Endodermal cell (in vitro differentiated cells): ENCODE results near the gene FARP1. TPM values are rescaled to one million over a fixed set of nuclear protein-coding genes. Genes with fewer than 3 reads are reported as not detected.

Experiments used
- DNase-seq: peaks from one replicate; pipeline ENCODE4 v3.0.0-alpha.2; 2017
- H3K27ac ChIP-seq: 2 replicates; pipeline ENCODE4 v1.5.1; 2013; ENCODE audit warnings: mild to moderate bottlenecking, low read depth, low read length, moderate library complexity
- H3K27me3 ChIP-seq: 2 replicates; pipeline ENCODE4 v1.6.1; 2013; ENCODE audit warnings: mild to moderate bottlenecking, low read length, moderate library complexity; ENCODE audit not compliant: insufficient read depth, control insufficient read depth, poor library complexity, severe bottlenecking
- H3K36me3 ChIP-seq: 2 replicates; pipeline ENCODE4 v1.7.0; 2013; ENCODE audit warnings: mild to moderate bottlenecking, low read length, moderate library complexity; ENCODE audit not compliant: control insufficient read depth, insufficient read depth
- H3K4me1 ChIP-seq: one replicate; pipeline ENCODE4 v1.7.0; 2013; ENCODE audit warnings: low read length; ENCODE audit not compliant: control insufficient read depth, insufficient read depth
- H3K4me3 ChIP-seq: 2 replicates; pipeline ENCODE4 v1.5.1; 2013; ENCODE audit warnings: mild to moderate bottlenecking, low read length, moderate library complexity
- H3K9ac ChIP-seq: 2 replicates; pipeline ENCODE4 v1.6.1; 2013; ENCODE audit warnings: mild to moderate bottlenecking, low read length, moderate library complexity; ENCODE audit not compliant: poor library complexity, severe bottlenecking; ENCODE audit errors: extremely low read depth
- H3K9me3 ChIP-seq: 2 replicates; pipeline ENCODE4 v1.6.1; 2013; ENCODE audit warnings: mild to moderate bottlenecking, low read length, moderate library complexity; ENCODE audit not compliant: control insufficient read depth
- H3K27ac Mint-ChIP-seq: 2 replicates; pipeline ENCODE4 v1.8.0; 2020; ENCODE audit warnings: mixed read lengths
- H3K27me3 Mint-ChIP-seq: 2 replicates; pipeline ENCODE4 v1.8.0; 2021; ENCODE audit warnings: mild to moderate bottlenecking, mixed read lengths; ENCODE audit not compliant: insufficient read depth
- H3K36me3 Mint-ChIP-seq: 2 replicates; pipeline ENCODE4 v1.8.0; 2020; ENCODE audit warnings: low read depth, mixed read lengths
- H3K4me1 Mint-ChIP-seq: 2 replicates; pipeline ENCODE4 v1.8.0; 2020; ENCODE audit warnings: mixed read lengths
- H3K4me3 Mint-ChIP-seq: 2 replicates; pipeline ENCODE4 v1.8.0; 2020; ENCODE audit warnings: mild to moderate bottlenecking, moderate library complexity, mixed read lengths
- H3K9me3 Mint-ChIP-seq: 2 replicates; pipeline ENCODE4 v1.8.0; 2020; ENCODE audit warnings: mild to moderate bottlenecking, mixed read lengths
- CTCF ChIP-seq: fragments of 200-600 bp; sonication (generic); conservative IDR thresholded peaks from 2 replicates; pipeline ENCODE4 v1.5.0; 2021; ENCODE audit warnings: antibody characterized with exemption, mild to moderate bottlenecking
- whole genome bisulfite sequencing, 2 experiments: methylation state at CpG; one replicate each; pipeline versions ENCODE4 v1.1.5 to v1.1.7; 2013; ENCODE audit warnings: missing lambda C conversion rate in 2 of 2, mixed read lengths in 1 of 2; ENCODE audit not compliant: insufficient coverage in 1 of 2, insufficient read length in 1 of 2; 5-methylcytosine and 5-hydroxymethylcytosine counted together
- microRNA-seq: library from miRNA; unstranded; fragments of <30 nt; microRNA quantifications from one replicate; pipeline ENCODE4 v1.2.0, GENCODE V29; 2020; ENCODE audit warnings: borderline microRNAs expressed
- total RNA-seq, 2 donors: library from RNA; stranded (reverse); fragmentation: NEBNext Ultra II Directional in 1 of 2; extraction: Animal tissue kit (Norgen Biotek cat#: 25700) in 1 of 2; gene quantifications; 2 replicates in 1 of 2; 3 replicates in 1 of 2; pipeline ENCODE4 v1.2.1, GENCODE V29; 2021

FARP1 gene
- total RNA-seq, 2 donors from 2014 or later, result 237 to 319 TPM

- Histone ChIP-seq H3K9ac (no peak overlapping the region), H3K4me3 (no peak overlapping the region), H3K4me1 (peaks cover 60% of the 10 kb centered on the region), H3K9me3 (no peaks in the 10 kb centered on the region), H3K27ac (no peak overlapping the region), H3K36me3 (peaks cover 34% of the 10 kb centered on the region), H3K27me3 (no peaks in the 10 kb centered on the region)
- Mint-ChIP-seq H3K27ac (no peak overlapping the region), H3K36me3 (peaks cover 12% of the 10 kb centered on the region), H3K4me3 (no peak overlapping the region), H3K27me3 (no peaks in the 10 kb centered on the region), H3K4me1 (peaks cover 73% of the 10 kb centered on the region), H3K9me3 (no peaks in the 10 kb centered on the region)
- WGBS, 2 experiments, result 87 to 98% methylated on average over 8 to 12 of the region's 12 CpGs
- TF ChIP-seq CTCF, result no peak
- no peak for DNase-seq
These were observed 361.6 kb downstream of the FARP1 start for GRCh38 chr13:98504371-98504963.

Small RNAs within 50 kb of the gene (microRNA-seq; reads per million reads assigned to microRNA genes)
- gene MIR3170, result not detected

Other genes with a start within 250 kb of the FARP1 start
- 100 to 1,000 TPM; 259 to 280 TPM for gene IPO5, start 189.4 kb upstream of the FARP1 start, total RNA-seq
- gene RNF113B, start 34.2 kb downstream of the FARP1 start, total RNA-seq, result not detected